Left ventricle myocardium inferior (tissue), 1 donor: Measurements from ENCODE around the gene KISS1. TPM values are rescaled to one million over a fixed set of nuclear protein-coding genes. Genes with fewer than 3 reads are reported as not detected.

Experiments
- DNase-seq: peaks from one replicate; pipeline ENCODE4 v3.0.0-alpha.2; 2020
- H3K27ac ChIP-seq: fragments of 200-600 bp; replicated peaks from 2 replicates; pipeline ENCODE4 v1.8.0; 2021
- H3K27me3 ChIP-seq: fragments of 200-600 bp; 2 replicates; pipeline ENCODE4 v1.8.0; 2021; ENCODE audit warnings: low read depth
- H3K36me3 ChIP-seq: fragments of 200-600 bp; 2 replicates; pipeline ENCODE4 v1.8.0; 2021
- H3K4me1 ChIP-seq: fragments of 200-600 bp; 2 replicates; pipeline ENCODE4 v1.8.0; 2021
- H3K4me3 ChIP-seq: fragments of 200-600 bp; 2 replicates; pipeline ENCODE4 v1.8.0; 2021; ENCODE audit warnings: mild to moderate bottlenecking, moderate library complexity
- H3K9me3 ChIP-seq: fragments of 200-600 bp; replicated peaks from 2 replicates; pipeline ENCODE4 v1.8.0; 2021
- intact Hi-C: fragments of 100-400 bp; cut with micrococcal nuclease; formaldehyde crosslinking; loops from one replicate; pipeline ENCODE4 v1.11.0; 2022
- total RNA-seq: library from RNA; stranded (reverse); fragmentation: NEBNext Ultra II Directional; extraction: Animal tissue kit (Norgen Biotek cat#: 25700); gene quantifications from one replicate; pipeline ENCODE4 v1.2.1, GENCODE V29; 2021
- TF ChIP-seq, protein P1 (sequence below): fragments of 200-600 bp; IDR thresholded peaks from 2 replicates; pipeline ENCODE4 v1.8.0; 2021; ENCODE audit warnings: antibody characterized with exemption, mild to moderate bottlenecking, borderline replicate concordance
- donor health status: DM: no; HTN: yes; CAD: no; lungs with severe emphysema.

Gene KISS1
- total RNA-seq, 1 donor from 2014 or later: not detected

DNA sequence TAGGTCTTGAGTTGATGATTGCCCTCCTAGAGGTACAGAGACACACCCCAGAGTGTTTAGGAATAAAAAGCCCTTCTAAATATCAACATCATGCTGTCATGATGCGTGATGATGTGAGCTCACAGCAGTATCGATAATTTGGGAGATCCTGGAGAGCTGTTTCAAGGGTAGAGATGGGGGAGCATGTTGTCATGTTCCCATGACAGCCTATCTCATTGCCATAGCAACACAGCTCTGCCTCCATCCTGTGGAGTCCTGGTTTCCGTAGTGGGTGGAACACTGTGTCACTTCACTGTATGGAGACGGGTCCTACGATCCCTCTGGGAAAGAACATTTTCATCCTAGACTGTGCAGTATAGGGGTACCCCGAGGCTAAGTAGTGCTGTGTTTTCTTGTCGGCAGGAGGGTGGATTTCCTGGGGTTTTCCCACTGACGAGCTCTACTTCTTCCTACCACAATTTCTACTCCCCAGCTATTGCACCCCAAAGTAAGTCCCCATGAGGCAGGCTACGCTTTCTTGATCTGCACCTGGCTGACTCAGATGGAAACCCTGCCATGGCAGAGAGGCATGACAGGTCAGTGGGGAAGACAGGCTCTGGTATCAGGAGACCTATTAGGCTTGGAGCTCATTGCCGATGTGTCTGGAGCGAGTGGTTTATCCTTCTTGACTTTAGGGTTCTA is 7.2 kb downstream of the KISS1 start:
- no peak overlapping the region for H3K4me3 ChIP-seq
- peaks cover 66% of the 10 kb centered on the region for H3K27me3 ChIP-seq
- peaks cover 12% of the 10 kb centered on the region for H3K4me1 ChIP-seq
- DNase-seq: no peak
- no peaks in the 10 kb centered on the region for H3K36me3 ChIP-seq
- H3K27ac ChIP-seq: no peak overlapping the region
- H3K9me3 ChIP-seq: no peaks in the 10 kb centered on the region
- intact Hi-C loops: no loop called here
- TF ChIP-seq, protein P1, sequence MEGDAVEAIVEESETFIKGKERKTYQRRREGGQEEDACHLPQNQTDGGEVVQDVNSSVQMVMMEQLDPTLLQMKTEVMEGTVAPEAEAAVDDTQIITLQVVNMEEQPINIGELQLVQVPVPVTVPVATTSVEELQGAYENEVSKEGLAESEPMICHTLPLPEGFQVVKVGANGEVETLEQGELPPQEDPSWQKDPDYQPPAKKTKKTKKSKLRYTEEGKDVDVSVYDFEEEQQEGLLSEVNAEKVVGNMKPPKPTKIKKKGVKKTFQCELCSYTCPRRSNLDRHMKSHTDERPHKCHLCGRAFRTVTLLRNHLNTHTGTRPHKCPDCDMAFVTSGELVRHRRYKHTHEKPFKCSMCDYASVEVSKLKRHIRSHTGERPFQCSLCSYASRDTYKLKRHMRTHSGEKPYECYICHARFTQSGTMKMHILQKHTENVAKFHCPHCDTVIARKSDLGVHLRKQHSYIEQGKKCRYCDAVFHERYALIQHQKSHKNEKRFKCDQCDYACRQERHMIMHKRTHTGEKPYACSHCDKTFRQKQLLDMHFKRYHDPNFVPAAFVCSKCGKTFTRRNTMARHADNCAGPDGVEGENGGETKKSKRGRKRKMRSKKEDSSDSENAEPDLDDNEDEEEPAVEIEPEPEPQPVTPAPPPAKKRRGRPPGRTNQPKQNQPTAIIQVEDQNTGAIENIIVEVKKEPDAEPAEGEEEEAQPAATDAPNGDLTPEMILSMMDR: no peak

DNA sequence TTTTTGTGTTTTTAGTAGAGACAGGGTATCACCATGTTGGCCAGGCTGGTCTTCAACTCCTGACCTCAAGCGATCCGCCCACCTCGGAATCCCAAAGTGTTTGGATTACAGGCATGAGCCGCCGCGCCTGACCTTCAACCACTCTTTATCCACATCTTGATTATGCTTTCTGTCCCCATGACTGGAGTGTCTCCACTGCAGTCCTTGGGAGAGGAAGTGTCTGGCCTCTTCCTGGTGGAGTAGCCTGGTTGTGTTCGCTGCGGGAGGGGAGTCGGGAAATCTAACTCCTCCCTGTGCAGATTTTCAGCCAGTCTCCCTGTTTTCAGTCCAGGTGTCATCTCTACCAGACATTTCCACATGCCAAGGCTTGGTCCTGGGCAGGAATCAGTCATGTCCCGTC is 9.7 kb downstream of the KISS1 start:
- no peak overlapping the region for H3K4me3 ChIP-seq
- no peaks in the 10 kb centered on the region for H3K36me3 ChIP-seq
- H3K4me1 ChIP-seq: peaks cover 12% of the 10 kb centered on the region
- H3K9me3 ChIP-seq: no peaks in the 10 kb centered on the region
- no peak overlapping the region for H3K27ac ChIP-seq
- intact Hi-C loops: no loop called here
- no peak for DNase-seq
- TF ChIP-seq, protein P1: no peak
- H3K27me3 ChIP-seq: peaks cover 54% of the 10 kb centered on the region

DNA sequence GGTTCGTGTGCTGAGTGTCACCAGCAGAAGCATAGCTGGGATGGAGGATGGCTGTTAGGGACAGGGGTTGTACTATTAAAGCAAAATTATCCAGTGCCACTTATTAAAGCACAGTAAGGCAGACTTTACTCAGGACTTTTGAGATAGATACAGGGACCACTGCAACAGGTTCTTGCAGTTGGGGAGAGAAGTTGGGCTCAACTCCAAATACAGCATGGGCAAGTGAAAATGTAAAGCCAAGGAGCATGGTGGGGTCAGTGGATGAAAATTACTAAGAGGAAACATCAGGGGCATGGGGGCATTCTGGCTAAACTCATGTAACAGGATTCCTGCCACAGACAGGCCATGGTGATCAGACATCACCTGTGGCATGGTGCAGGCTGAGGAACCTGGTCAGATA is 15.2 kb downstream of the KISS1 start:
- intact Hi-C loops: no loop called here
- no peak for DNase-seq
- Histone ChIP-seq H3K27me3 (peaks cover 40% of the 10 kb centered on the region), H3K4me1 (no peaks in the 10 kb centered on the region), H3K27ac (no peak overlapping the region), H3K4me3 (no peak overlapping the region), H3K9me3 (no peaks in the 10 kb centered on the region), H3K36me3 (no peaks in the 10 kb centered on the region)
- TF ChIP-seq, protein P1: no peak

DNA sequence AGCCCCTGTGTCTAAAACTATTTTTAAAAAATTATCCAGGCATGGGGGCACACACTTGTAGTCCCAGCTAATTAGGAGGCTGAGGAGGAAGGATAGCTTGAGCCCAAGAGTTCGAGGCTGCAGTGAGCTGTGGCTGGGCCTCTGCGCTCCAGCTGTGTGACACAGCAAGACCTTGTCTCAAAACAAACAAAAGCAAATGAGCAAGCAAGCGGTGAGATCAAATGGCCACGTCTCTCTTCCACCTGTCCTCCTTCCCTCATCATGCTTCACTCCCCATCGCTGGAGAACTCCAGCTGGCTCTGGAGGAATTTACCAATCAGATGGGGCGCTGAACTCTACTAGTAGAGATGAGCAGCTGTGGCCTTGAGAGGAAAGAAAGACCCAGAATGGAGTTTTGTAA is 16.2 kb downstream of the KISS1 start:
- Histone ChIP-seq H3K36me3 (no peaks in the 10 kb centered on the region), H3K4me3 (no peak overlapping the region), H3K4me1 (no peaks in the 10 kb centered on the region), H3K27me3 (peaks cover 44% of the 10 kb centered on the region), H3K27ac (no peak overlapping the region), H3K9me3 (no peaks in the 10 kb centered on the region)
- intact Hi-C loops: no loop called here
- TF ChIP-seq, protein P1: no peak
- DNase-seq: no peak

DNA sequence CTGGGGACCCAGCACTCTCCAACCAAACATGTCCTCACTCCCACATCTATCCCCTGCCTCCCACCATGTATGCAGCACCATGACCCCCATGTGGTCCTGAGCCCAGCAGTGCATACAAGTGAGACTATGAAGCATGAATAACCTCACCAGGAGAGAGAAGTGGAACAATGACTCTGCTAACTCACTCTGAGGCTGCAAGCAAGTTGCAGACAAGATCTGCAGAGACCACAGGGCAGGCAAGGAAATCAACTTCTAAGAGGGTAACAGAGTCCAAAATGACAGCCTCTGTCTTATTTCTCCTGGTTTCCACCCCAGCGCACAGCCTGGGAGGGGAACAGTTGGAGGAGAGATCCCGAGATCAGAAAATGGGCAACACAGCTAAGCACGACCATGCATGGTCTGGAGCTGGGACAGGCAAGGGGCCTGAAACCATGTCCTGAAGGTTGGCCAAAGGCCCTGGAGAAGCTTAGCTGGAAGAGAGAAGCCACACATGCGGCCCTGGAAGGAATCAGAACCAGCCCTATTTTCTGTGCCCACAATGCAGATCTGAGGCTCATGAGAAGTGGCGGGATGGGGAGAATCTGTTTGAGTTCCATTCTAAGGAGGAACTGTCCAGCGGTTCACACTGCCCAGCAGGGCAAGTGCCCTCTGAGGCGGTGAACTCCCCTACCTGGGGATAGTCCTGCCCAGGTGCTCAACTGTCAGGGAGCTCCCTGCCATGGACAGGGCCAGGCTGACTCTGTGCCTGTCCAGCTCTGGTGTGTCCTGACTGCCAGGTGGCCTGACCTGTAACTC is 17.6 kb downstream of the KISS1 start:
- no peak overlapping the region for H3K27ac ChIP-seq
- H3K4me3 ChIP-seq: no peak overlapping the region
- no peaks in the 10 kb centered on the region for H3K36me3 ChIP-seq
- no peak for DNase-seq
- no peaks in the 10 kb centered on the region for H3K4me1 ChIP-seq
- TF ChIP-seq, protein P1: no peak
- no peaks in the 10 kb centered on the region for H3K9me3 ChIP-seq
- H3K27me3 ChIP-seq: peaks cover 58% of the 10 kb centered on the region
- intact Hi-C loops: no loop called here
